ENCODE data around the gene RASSF1.

RASSF1 gene, protein sequence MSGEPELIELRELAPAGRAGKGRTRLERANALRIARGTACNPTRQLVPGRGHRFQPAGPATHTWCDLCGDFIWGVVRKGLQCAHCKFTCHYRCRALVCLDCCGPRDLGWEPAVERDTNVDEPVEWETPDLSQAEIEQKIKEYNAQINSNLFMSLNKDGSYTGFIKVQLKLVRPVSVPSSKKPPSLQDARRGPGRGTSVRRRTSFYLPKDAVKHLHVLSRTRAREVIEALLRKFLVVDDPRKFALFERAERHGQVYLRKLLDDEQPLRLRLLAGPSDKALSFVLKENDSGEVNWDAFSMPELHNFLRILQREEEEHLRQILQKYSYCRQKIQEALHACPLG
- total RNA-seq, result 3.5 to 44.8 (median 24.5) reads per million in 17 experiments

- DNase-seq, result peak; percentile 85 to 94 (median 90)
Observed at GRCh38 chr3:50340448-50341329, at the start of gene RASSF1. Gene RASSF1 (minus strand): TSS chr3:50340836. CDS start chr3:50340805, 31 bp downstream.

- no peak for DNase-seq
Observed at GRCh38 chr3:50389414-50389767, 48.8 kb upstream of the RASSF1 start.

DNA sequence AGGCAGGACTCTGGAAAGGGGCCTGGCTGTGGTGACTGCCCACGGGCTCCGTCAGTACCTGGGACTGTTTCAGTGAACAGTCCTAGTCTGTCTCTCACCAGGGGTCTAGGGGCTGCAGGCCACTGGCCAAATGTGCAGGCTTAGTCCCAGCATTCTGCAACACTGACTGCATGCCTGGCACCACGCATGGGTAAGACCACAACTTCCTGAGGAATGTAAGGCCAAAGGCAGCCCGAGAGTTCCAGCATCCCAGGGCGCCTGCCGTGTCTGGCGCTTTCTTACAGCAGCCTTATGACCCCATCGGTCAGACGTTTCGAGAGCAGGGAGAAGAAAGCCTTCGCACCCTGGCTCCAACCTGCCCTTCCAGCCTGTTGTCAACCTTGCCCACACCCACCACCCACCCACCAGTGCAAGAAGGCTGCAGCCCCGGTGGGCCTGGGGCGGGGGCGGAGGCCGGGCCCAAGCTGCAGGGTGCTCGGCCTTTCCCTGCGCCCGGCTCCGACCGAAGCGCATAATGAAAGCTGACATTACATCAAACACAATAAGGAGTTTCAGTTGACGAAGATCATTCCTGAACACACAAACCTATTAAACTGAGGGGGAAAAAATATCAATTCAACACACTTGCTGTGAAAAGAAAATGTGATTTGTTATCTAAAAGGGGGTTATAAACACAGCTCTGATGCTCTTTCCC, 48.2 kb upstream of the RASSF1 start:
- no peak for DNase-seq

DNA sequence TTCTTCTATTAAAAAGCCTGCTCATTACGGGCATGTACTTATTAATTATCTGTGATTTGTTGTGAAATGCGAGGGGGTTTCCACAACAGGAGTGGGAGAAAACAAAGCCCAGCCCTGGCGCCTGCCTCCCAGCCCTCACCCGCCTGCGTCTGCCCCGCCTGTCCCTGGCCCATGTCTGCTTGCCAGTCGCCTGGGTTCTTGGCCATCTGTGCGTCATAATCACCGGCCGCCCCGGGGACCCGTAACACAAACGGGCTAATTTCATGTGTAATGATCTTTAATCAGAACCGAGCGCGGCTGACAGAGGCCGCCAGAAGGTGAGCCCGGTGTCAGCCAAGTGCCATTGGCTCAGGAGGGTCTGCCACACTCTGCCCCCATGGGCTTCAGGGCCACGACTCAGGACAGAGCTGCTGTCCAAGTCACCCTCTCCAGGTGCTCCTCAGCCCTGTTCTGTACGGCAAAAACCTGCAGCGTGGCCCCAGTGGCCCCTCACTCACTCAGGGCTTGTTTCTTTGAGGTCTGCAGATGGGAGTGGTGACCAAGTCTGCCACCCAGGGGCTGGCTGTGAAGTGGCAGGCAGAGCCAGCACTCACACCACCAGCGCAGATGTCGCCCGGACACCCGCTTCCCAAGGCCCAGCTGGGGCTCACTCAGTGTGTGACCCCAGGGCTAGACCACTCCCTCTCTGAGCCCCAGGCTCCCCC, 47.5 kb upstream of the RASSF1 start:
- DNase-seq, result peak in 1 of 4 experiments; percentile 26

GRCh38 chr3:50385754-50386153, 45.1 kb upstream of the RASSF1 start:
- DNase-seq, result no peak

- peak in 1 of 4 experiments; percentile 14 for DNase-seq
Observed at GRCh38 chr3:50383750-50384149, 43.1 kb upstream of the RASSF1 start.

DNA sequence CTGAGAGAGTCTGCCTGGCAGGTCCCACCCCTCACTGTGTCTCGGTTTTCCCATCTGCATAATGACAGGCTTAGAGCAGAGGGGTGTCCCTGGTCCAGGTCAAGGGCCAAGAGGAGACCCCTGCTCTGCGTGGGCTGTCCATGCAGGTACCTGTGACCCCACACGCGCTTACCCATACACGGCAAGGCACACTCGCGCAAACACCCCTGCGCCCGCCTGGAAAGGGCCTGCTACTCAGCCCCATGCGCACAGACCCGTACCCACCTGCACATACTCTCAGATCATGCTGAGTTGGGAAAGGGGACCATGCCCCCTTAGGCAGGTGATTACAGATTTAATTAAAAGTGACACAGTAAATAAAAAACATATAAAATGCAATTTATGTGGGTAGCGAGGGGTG, 42.1 kb upstream of the RASSF1 start:
- no peak for DNase-seq

DNA sequence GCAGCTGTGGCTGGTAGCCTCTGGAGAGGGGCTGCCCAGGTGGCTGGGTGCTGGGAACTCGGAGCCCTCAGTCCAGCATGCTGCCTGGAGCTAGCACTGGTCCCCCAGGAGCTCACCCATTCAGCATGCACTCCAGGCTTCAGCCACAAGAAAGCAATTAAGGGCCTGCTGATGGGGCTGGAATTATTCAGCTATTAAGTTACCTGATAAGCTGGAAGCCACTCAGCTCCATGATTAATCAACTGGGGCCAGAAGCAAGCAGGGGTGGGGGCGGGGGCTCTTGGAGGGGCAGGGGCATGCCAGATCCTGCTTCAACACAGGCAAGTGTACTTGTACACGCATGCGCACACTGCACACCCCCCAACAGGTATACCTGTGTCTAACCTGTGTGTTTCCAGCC, 40.7 kb upstream of the RASSF1 start:
- no peak for DNase-seq

DNA sequence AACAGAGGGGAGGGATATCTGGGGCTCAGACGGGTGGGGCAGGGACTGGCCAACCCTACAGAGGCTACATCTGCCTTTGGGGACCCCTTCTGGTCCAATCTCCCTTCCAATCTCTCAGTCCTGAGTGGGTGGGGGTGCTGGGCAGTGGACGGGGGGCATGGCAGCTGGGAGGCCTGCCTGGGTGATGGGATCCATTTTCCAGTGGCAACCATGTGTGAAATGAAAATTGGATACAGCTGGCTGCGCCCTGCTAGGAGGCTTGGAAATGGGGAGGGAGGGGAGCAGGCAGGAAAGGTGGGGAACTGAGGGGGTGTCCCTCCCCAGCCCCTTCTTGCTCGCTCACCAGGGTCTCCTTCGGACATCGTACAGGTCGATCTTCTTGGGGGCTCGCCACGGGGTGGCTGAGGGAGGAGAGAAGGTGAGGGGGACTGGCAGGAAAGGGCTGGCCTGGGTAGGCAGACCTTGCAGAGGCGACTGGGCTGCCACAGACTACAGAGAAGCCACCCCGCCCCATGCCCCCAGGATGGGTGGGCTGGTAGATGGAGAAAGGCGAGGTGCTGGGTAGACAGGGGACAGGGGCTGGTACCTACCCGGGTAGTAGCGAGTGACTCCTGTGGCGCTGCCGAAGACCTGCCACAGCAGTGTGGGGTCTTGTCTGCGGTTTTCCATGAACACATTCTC, 39.9 kb upstream of the RASSF1 start:
- DNase-seq, result no peak

DNA sequence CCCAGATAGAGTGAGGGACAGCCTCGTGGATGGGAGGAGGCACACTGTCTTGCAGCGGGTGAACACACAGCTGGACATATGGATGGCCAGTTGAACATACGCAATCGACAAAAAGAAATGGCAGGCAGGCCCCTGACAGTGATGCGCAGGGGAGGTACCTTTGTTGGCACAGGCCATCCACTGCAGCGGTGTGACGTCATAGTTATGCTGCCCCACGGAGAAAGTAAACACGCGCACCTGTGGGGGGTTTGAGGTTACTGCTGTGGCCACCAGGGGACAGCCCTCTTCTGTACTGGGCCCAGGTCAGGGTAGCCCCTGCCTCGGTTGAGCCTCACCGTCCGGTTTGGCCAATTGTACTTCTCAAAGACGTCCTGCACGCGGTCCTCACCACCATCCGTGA, 38.1 kb upstream of the RASSF1 start:
- DNase-seq, result no peak

DNA sequence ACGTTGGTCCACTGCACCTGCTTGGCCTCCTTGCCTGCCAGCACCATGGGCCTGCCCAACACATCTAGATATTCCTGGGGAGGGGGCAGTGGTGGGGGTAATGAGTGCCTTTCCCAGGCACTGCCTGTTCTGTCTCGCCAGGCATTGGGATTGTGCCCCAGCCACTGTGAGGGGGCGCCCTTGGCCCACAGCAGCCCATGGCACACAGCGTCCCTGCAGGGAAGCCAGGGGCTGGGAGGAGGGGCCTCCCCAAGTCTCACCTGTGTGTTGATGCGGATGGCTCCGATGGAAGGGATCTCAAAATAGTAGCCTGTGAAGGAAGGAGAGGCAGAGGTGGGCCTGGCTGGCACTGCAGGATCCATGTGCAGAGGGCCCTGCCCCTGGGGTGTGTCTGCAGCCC, 37.4 kb upstream of the RASSF1 start:
- no peak for DNase-seq

DNA sequence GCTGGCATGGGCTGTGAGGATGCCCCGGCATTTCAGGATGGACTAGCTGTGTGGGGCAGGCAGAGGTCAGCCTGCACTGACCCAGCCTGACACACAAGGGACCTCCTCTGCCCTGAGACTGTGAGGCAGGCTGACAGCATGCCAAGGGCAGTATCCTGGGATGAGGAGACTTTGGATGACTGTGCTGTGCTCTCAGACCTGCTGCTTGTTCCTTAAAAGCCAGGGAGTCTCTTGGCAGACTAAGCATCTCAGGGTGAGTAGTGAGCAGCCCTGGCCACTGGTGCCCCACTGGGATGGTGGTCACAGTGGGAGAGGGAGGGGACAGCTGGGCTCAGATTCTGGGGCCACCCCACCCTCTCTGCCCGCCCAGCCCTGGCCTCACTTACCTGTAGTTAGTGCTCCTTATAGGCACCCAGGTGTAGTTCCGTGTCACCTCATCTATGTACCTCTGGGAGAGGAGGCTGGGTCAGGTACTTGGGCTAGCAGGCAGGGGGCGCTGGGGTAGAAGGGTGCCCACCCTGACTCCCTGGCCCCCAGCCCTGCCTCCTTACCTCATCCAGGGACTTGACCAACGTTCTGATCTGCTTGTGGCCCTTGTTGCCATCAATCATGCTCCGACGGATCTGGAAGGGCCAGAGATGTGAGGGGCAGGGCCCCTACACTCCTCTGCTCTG, 34.8 kb upstream of the RASSF1 start:
- DNase-seq, result no peak

- no peak for DNase-seq
Observed at GRCh38 chr3:50374363-50375257, 34.0 kb upstream of the RASSF1 start.

- no peak for DNase-seq
Observed at GRCh38 chr3:50373146-50374051, 32.8 kb upstream of the RASSF1 start.

- DNase-seq, result no peak
Observed at GRCh38 chr3:50372349-50372748, 31.7 kb upstream of the RASSF1 start.

- DNase-seq, result peak in 1 of 4 experiments; percentile 14
Observed at GRCh38 chr3:50371133-50371685, 30.6 kb upstream of the RASSF1 start.

DNA sequence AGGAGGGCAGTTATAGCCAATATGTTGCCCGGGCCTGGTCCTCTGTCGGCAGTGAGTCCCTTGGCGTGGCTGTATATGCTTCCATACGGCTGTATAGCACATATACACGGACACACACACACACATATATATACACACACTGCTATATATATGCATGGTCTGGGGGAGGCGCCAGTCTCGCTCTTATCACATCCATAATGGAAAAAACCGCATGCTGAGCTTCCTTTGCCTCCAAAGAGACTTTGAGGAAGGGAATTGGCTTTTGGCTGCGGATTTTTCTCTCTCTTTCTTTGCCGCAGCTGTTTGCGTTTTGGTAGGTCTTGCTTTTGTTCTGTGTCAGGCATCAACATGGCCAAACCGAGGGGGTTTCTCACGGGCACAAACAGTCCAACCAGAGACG, 30.0 kb upstream of the RASSF1 start:
- DNase-seq, result peak in 2 of 4 experiments; percentile 30 to 35

- no peak for DNase-seq
Observed at GRCh38 chr3:50369012-50369670, 28.5 kb upstream of the RASSF1 start.
